BLaER1 treated with 17β-estradiol and CSF1 and Interleukin-3, amounts not matched to agents 10 nM and 100 nM (cell line): ENCODE results near the gene OSM.

Source experiments
- H3K27ac ChIP-seq, 11 experiments: shearing (Covaris generic); formaldehyde crosslinking; 2 replicates each; pipeline ENCODE4 v1.8.1; 2022
- H3K27me3 ChIP-seq, 11 experiments: shearing (Covaris generic); formaldehyde crosslinking; 2 replicates each; pipeline ENCODE4 v1.8.1; 2022
- H3K36me3 ChIP-seq, 11 experiments: shearing (Covaris generic); formaldehyde crosslinking; 2 replicates each; pipeline ENCODE4 v1.8.1; 2022
- H3K4me1 ChIP-seq, 10 experiments: shearing (Covaris generic); formaldehyde crosslinking; 2 replicates each; pipeline ENCODE4 v1.8.1; 2022
- H3K4me2 ChIP-seq, 11 experiments: shearing (Covaris generic); formaldehyde crosslinking; 2 replicates each; pipeline ENCODE4 v1.8.1; 2022
- H3K4me3 ChIP-seq, 10 experiments: shearing (Covaris generic); formaldehyde crosslinking; 2 replicates each; pipeline ENCODE4 v1.8.1; 2022
- H3K9ac ChIP-seq, 11 experiments: shearing (Covaris generic); formaldehyde crosslinking; 2 replicates each; pipeline ENCODE4 v1.8.1; 2022
- H3K9me3 ChIP-seq, 11 experiments: shearing (Covaris generic); formaldehyde crosslinking; replicated peaks in 1 of 11; 2 replicates each; pipeline ENCODE4 v1.8.1; 2022
- H4K20me1 ChIP-seq, 11 experiments: shearing (Covaris generic); formaldehyde crosslinking; 2 replicates each; pipeline ENCODE4 v1.8.1; 2022
- Cebpa-rat ChIP-seq, 11 experiments: shearing (Covaris generic); IDR thresholded peaks; 2 replicates each; pipeline ENCODE4 v1.8.1; 2022

The OSM gene

DNA sequence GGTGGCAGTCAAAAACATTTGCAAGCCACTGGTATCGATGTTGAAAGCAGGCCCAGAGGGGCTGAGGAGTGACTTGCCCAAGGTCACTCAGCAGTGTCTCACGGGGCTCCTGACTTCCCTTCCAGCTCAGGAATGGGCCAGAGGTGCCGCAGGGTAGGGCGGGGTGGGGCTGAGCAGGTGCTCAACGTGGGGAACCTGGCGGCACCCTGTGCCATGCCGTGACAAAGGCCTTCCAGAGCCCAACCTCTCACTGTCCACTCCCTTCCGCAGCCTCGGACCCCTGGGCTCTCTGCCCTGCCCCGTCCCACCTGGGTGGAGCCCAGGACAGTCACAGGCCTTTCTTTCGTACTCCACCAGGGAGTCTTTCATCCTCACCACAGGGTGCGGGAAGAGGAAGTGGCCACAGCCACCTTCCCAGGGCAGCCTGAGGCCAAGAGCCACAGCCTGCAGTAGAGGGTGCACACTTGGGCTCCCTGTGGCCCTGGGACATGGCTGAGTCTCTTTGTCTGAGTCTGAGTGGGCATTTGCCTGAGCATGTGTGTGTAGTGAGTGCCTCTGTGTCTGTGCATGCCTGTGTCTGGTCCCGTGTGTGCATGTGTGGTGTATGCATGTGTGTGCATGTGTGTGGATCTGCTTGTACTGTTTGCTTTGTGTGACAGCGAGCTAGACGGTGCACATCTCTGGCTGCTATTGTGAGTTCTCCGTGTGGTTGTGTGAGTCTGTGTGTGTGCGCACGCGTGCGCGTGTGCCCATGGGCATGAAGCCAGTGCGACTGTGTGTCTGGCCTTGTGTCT is 14.0 kb downstream of the OSM start:
- Histone ChIP-seq H3K4me1 (peaks cover 53 to 79% (median 65%) of the 10 kb centered on the region in 10 experiments), H3K4me3 (no peak overlapping the region), H3K9ac (peak overlapping the region in 3 of 11 experiments; percentile 11 to 17 (median 15); a peak in 2 of 22 replicates), H3K27me3 (peaks cover 9 to 33% (median 11%) of the 10 kb centered on the region in 11 experiments), H3K27ac (no peak overlapping the region), H3K36me3 (no peaks in the 10 kb centered on the region), H4K20me1 (peaks cover 0 to 27% (median 0%) of the 10 kb centered on the region in 11 experiments; a peak in 4 of 22 replicates), H3K9me3 (no peaks in the 10 kb centered on the region), H3K4me2 (peak overlapping the region; percentile 69 to 83 (median 76))
- TF ChIP-seq Cebpa-rat (IDR thresholded peaks at IDR 0.05), result peak in 1 of 11 experiments; percentile 9; a peak in 1 of 22 replicates

DNA sequence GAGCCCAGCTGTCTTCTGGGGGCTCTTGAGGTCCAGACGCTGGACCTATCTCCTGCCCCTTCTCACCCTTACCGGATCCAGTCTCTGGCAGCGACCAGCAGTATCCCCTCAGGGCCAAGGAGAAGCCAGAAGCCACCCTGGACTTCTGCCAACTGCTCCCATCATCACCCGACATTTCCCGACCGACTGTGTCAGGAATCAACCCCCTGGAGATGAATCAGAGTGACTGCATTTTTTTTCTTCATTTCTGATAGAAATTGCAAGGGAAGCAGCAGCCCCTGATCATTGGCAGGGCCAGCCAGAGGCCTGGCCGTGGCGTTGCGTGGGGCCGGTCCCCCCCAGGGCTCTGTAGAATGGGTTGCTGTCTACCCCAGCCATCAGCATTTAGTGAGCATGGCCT is 14.9 kb downstream of the OSM start:
- H3K36me3 ChIP-seq, result no peaks in the 10 kb centered on the region
- H3K27me3 ChIP-seq, result peaks cover 18 to 42% (median 19%) of the 10 kb centered on the region in 11 experiments
- H3K4me3 ChIP-seq, result no peak overlapping the region
- peaks cover 53 to 79% (median 65%) of the 10 kb centered on the region in 10 experiments for H3K4me1 ChIP-seq
- H4K20me1 ChIP-seq, result peaks cover 0 to 35% (median 0%) of the 10 kb centered on the region in 11 experiments; a peak in 5 of 22 replicates
- peak overlapping the region in 2 of 11 experiments; percentile 6 to 79; a peak in 1 of 22 replicates for H3K4me2 ChIP-seq
- no peak for TF ChIP-seq Cebpa-rat (IDR thresholded peaks at IDR 0.05)
- H3K9me3 ChIP-seq, result no peaks in the 10 kb centered on the region
- H3K27ac ChIP-seq, result no peak overlapping the region
- H3K9ac ChIP-seq, result peak overlapping the region in 1 of 11 experiments; percentile 5; a peak in 1 of 22 replicates

DNA sequence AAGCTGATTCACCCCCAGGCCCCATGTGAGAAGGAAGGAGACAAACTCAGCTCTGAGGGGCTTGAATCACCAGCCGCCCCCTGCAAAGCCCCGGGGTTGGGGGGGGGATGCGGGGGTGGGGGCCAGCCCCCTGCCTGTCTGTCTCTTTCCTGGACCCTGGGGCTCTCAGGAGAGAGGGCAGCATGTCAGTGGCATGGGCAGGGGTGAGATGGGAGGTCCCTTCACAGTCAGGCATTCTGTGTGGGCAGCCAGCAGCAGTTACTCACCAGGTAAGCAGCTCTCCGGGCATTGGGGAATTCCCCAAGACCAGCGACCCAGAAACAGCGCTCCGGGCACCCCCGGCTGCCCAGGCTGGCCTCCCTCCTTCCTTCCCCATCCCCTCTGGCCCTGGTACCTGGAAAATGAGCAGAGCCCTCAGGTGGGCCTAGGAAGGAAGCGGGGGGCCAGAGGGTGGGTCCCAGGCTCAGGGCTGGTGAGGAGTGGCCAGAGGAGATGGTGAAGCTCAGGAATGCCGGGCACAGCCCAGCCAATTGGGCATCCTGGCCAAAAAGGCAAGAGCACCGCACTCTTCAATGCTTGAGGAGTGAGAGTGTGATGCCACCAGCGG is 15.9 kb downstream of the OSM start:
- Histone ChIP-seq H3K9me3 (no peaks in the 10 kb centered on the region), H3K4me1 (peaks cover 52 to 79% (median 64%) of the 10 kb centered on the region in 10 experiments), H3K27ac (no peak overlapping the region), H3K9ac (no peak overlapping the region), H3K27me3 (peaks cover 27 to 51% (median 29%) of the 10 kb centered on the region in 11 experiments), H3K4me3 (no peak overlapping the region), H3K36me3 (no peaks in the 10 kb centered on the region), H4K20me1 (peaks cover 0 to 38% (median 0%) of the 10 kb centered on the region in 11 experiments; a peak in 5 of 22 replicates), H3K4me2 (peak overlapping the region in 3 of 11 experiments; percentile 12 to 50 (median 23); a peak in 3 of 22 replicates)
- no peak for TF ChIP-seq Cebpa-rat (IDR thresholded peaks at IDR 0.05)

DNA sequence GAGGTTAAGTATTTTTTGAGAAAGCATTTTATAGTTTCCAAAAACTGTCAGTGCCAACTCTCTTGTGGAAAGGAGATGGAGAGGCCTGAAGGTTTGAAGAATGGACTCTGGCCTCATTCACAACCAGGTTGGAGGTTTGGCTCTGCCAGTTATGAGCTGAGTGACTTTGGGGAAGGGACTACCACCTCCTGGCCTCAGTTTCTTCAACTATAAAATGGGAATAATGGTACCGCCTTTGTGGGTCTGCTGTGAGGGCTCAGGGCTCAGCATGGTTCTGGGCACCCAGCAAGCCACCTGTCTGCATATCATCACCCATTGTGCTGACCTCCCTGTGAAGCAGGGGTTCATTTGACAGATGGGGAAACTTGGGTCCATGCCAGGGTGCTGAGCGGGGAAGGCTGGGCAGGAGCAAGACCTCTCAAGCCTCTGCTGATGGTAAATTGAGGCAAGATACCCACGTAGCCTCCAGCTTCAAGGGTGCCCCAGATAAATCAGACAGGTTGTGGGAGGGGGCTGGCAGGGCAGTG is 16.5 kb downstream of the OSM start:
- Histone ChIP-seq H3K27me3 (peaks cover 33 to 58% (median 36%) of the 10 kb centered on the region in 11 experiments), H3K27ac (no peak overlapping the region), H3K4me2 (peak overlapping the region in 2 of 11 experiments; percentile 64 to 72; a peak in 4 of 22 replicates), H3K9ac (no peak overlapping the region), H3K4me3 (no peak overlapping the region), H4K20me1 (peaks cover 0 to 45% (median 0%) of the 10 kb centered on the region in 11 experiments; a peak in 6 of 22 replicates), H3K4me1 (peaks cover 53 to 82% (median 66%) of the 10 kb centered on the region in 10 experiments), H3K9me3 (no peaks in the 10 kb centered on the region), H3K36me3 (no peaks in the 10 kb centered on the region)
- no peak for TF ChIP-seq Cebpa-rat (IDR thresholded peaks at IDR 0.05)

DNA sequence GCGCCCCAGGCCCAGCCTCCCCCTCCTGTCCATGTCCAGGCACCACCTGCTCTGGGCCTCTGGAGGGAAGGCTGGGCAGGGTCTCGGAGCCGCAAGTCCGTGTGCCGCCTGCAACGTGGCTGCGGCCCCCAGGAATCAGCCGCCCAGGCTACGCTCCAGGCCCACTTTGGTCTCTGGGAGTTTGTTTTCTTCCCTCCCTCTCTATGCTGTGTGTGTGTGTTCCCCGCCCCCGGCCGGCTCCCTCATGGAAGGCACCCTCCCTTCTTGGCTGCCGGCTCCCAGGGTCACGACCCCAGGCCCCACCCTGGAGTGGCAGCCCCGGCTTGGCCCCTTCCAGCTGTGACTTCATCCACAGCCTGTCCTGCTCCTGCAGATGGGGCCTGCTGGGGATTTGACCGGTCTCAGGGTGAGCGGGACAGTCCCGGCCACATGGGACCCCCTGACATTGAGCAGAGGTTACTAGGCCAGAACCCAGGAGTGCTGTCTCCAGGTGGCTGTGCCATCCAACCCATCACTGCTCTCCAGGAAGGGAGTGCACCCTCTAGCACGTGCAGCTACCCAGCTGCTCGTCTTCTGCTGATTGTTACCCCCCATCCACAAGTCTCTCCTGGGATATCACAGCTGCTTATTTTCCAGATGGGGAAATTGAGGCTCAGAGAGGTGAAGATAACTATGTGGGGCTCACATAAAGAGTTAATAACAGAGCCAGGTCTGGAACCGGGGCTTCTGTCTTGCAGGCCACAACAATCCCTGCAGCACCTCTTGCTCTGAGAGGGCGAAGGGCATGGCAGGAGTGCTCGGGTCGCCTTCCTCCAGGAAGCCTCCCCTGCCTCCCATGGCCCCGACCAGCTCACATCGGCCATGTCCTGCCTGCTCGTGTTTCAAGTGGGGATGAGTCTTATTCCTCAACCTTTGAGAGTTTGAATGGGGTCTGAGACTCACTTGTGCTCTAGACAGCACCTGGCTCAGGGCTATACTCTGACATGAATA is 17.3 kb downstream of the OSM start:
- peak overlapping the region in 2 of 11 experiments; percentile 12 to 14; a peak in 2 of 22 replicates for H3K9ac ChIP-seq
- H3K27me3 ChIP-seq, result peaks cover 33 to 65% (median 41%) of the 10 kb centered on the region in 11 experiments
- H3K4me1 ChIP-seq, result peaks cover 53 to 82% (median 63%) of the 10 kb centered on the region in 10 experiments
- H3K4me2 ChIP-seq, result peak overlapping the region; percentile 21 to 99 (median 72); a peak in 21 of 22 replicates
- H3K36me3 ChIP-seq, result no peaks in the 10 kb centered on the region
- H3K4me3 ChIP-seq, result no peak overlapping the region
- H4K20me1 ChIP-seq, result peaks cover 0 to 53% (median 0%) of the 10 kb centered on the region in 11 experiments; a peak in 6 of 22 replicates
- H3K27ac ChIP-seq, result no peak overlapping the region
- no peak for TF ChIP-seq Cebpa-rat (IDR thresholded peaks at IDR 0.05)
- no peaks in the 10 kb centered on the region for H3K9me3 ChIP-seq

DNA sequence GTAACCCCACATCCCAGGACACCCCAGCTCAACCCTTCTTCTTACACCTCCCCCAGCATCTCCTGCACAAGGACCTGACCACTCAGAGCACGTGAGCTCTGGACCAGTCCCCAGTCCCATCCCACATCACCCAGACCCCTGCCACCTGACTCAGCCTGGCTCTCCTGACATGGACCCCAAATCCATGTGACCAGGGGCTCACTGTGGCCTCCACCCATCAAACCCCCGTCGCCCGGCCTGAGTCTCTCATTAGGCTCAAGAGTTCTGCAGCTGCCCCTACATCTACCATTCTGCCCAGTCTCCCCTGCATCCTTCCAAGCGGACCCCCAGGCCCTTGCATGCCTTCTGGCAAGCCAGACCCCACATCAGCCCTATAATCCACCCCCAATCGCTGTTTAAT is 18.2 kb downstream of the OSM start:
- H3K36me3 ChIP-seq, result no peaks in the 10 kb centered on the region
- H3K27ac ChIP-seq, result no peak overlapping the region
- H3K4me1 ChIP-seq, result peaks cover 48 to 77% (median 55%) of the 10 kb centered on the region in 10 experiments
- H3K27me3 ChIP-seq, result peaks cover 33 to 67% (median 42%) of the 10 kb centered on the region in 11 experiments
- H3K9me3 ChIP-seq, result no peaks in the 10 kb centered on the region
- no peak overlapping the region for H3K9ac ChIP-seq
- peaks cover 0 to 53% (median 0%) of the 10 kb centered on the region in 11 experiments; a peak in 6 of 22 replicates for H4K20me1 ChIP-seq
- TF ChIP-seq Cebpa-rat (IDR thresholded peaks at IDR 0.05), result no peak
- H3K4me2 ChIP-seq, result peak overlapping the region; percentile 21 to 99 (median 72); a peak in 20 of 22 replicates
- H3K4me3 ChIP-seq, result no peak overlapping the region

DNA sequence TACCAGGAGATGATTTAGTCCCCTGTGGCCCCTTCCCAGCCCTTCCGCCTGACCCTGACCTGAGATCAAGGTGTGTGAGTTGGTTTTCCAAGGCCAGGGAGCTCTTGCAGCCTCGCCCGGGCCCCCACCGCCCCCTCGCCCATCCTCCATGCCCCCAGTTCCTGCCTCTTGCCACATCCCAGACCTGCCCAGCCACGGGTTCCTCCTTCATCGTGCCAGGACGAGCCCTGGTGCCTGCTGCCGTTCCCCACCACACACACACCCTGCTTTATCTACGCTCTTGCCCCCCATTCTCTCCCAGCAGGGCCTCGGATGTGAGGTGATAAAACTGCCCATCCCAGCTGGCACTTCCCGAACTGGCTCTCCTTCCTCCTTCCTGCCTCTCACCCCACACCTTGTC is 18.7 kb downstream of the OSM start:
- Histone ChIP-seq H4K20me1 (peaks cover 0 to 53% (median 0%) of the 10 kb centered on the region in 11 experiments; a peak in 6 of 22 replicates), H3K36me3 (no peaks in the 10 kb centered on the region), H3K27me3 (peaks cover 33 to 67% (median 42%) of the 10 kb centered on the region in 11 experiments), H3K4me2 (peak overlapping the region in 10 of 11 experiments; percentile 61 to 100 (median 98); a peak in 17 of 22 replicates), H3K4me3 (no peak overlapping the region), H3K9me3 (no peaks in the 10 kb centered on the region), H3K9ac (no peak overlapping the region), H3K4me1 (peaks cover 43 to 71% (median 50%) of the 10 kb centered on the region in 10 experiments), H3K27ac (no peak overlapping the region)
- TF ChIP-seq Cebpa-rat (IDR thresholded peaks at IDR 0.05), result no peak

DNA sequence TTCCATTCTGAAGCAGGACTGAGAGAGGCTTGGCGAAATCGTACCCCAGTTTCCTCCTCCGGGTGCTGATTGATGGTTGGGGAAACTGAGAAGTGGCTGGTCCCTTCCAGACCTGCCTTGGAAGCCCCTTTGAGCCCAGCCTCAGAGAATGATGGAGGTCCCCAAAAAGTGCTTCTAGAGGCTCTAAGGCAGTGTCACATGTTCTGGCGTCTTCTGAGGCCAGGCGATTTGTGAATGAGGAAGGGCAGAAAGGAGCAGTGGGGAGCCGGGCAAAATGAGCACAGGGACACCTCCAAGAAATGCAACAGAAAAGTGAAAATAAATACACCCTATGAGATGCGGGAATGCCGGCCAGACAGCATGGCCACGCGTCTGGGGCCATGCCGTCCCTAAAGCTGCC is 19.1 kb downstream of the OSM start:
- H3K9me3 ChIP-seq, result no peaks in the 10 kb centered on the region
- peak overlapping the region; percentile 93 to 100 (median 99) for H3K4me2 ChIP-seq
- no peak overlapping the region for H3K4me3 ChIP-seq
- peaks cover 38 to 67% (median 46%) of the 10 kb centered on the region in 10 experiments for H3K4me1 ChIP-seq
- peaks cover 0 to 50% (median 0%) of the 10 kb centered on the region in 11 experiments; a peak in 6 of 22 replicates for H4K20me1 ChIP-seq
- no peak for TF ChIP-seq Cebpa-rat (IDR thresholded peaks at IDR 0.05)
- H3K27me3 ChIP-seq, result peaks cover 33 to 67% (median 42%) of the 10 kb centered on the region in 11 experiments
- no peaks in the 10 kb centered on the region for H3K36me3 ChIP-seq
- no peak overlapping the region for H3K9ac ChIP-seq
- H3K27ac ChIP-seq, result no peak overlapping the region
